GM20431 (cell line): ENCODE results near the gene FCN1.
"Not testable (repeated sequence)": the region's sequence is repeated elsewhere in the genome, so short reads cannot be mapped to it uniquely, and the experiment has no call there.

Source experiments
- in situ Hi-C: fragments of 300-500 bp; cut with MseI, MboI; formaldehyde crosslinking; loops from one replicate; pipeline ENCODE4 v1.15.0; 2020; ENCODE audit warnings: low sequenced_read_pairs; ENCODE audit not compliant: unreplicated experiment

FCN1 gene

DNA sequence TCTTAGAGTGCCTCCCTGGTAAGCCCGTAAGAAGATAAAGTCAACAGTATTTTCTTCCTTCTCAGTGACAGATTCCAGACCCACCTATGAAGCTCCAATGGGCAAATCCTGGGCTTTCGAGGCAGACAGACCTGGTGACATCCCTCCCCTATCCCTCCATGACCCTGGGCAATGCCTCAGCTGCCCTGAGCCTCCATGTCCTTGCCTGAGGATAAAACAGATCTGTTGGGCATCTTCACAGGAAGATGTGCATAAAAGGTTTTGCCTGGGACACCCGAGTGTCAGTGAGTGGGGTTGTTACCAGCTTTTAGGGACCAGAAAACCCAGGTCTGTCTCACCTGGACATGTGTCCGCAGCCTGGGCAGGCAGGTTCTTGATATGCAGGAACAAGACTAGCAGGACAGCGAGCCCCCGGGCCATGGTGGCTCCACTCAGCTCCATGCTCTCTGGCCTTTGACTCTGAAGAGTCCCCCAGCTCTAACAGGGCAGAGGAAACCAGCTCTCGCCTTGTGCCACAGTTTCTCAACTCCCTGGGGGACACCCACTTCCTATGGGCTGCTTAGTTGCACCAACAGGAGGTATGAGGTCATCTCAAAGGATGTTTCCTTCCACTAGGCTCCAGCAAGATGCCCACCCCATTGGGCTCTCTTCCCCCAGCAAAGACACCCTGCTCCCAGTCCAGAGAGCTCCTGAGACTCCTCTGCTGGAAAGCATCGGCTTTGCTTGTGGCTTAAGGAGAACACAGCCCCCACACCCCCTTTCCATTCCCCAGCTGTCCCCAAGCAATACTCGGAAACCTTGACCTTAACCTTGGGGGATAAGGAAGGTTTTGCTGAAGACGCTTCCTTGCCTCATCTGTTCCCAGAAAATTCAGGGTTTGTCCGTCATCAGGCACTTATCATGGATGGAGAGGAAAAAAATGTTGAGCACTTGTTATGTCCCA, at the start of gene FCN1:
Gene FCN1, minus strand, starts transcription at position 482 of the 943 bp plus-strand sequence. Its CDS starts 41 bp downstream, at position 441.
- in situ Hi-C loops = no loop called here

- in situ Hi-C loops = no loop called here
These were observed 49.2 kb upstream of the FCN1 start for GRCh38 chr9:134966697-134967546.

GRCh38 chr9:134966270-134966669, 48.6 kb upstream of the FCN1 start:
- in situ Hi-C loops = no loop called here

DNA sequence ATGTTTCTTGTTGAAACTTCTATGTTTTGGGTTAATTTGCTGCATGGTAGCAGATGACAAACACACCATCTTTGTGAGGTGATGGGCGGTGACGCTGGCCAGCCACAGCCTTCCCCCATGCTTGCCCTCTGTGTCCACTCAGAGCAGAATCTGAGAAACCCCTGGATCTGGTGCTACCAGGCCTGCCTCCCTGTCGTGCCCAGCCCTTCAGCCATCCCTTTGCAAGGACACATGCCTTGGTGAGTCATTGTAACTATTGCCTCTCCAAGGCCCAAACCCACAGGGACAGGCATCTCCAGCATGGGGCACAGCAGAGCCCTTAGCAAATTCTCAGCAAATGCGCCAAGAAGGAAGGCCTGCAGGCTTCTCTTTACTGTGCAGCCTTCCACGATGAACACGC, 48.1 kb upstream of the FCN1 start:
- in situ Hi-C loops = no loop called here

DNA sequence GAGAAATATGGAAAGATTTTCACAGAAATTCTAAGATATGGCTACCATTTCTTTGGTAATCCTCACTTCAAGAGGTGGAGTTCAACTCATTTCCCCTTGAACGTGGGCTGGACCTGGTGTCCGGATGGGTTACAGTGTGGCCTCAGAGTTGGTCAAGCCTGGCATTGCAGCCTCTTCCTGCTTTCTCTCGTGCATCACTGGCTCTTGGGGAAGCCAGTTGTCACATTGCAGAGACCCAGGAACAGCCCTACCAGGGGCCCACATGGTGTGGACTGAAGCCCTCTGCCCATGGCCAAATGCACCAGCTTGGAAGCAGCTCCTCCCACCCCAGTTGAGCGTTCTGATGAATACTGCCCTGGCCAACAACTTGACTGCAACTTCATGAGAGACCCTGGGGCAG, 47.7 kb upstream of the FCN1 start:
- in situ Hi-C loops = no loop called here

DNA sequence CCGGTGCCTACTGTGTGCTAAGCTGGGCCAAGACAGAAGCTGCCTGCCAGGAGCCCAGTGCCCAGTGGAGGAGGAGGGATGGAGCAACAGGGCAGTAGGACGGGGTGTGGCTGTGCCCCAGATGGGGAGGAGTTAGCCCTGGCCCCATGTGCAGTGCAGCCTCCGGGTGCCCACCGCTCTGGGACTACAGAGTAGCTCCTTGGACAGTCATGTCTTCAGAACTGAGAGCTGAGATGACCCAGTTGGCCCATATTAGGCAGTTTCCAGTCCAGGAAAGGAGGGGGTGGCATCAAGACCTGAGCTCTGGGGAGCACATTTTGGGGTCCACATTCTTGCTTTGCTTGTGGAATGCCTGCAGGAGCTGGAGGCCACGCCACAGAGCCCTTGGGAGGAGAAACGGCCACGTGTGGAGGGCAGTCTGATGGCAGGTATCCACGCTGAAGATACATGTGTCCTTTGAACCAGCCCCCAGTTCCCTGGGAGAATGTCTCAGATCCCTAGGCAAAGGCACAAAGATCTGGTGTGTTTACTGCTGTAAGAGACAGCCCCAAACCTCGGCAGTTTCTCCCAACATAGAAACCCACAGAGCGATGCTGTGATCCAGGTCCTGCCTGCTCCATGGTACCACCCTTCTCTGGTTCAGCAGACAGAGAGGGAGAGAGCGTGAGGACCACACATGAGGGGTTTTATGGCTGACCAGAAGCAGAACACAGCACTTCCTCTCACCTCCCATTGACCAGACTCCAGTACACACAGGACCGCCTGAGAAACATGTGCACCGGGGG, 46.8 kb upstream of the FCN1 start:
- in situ Hi-C loops = no loop called here

DNA sequence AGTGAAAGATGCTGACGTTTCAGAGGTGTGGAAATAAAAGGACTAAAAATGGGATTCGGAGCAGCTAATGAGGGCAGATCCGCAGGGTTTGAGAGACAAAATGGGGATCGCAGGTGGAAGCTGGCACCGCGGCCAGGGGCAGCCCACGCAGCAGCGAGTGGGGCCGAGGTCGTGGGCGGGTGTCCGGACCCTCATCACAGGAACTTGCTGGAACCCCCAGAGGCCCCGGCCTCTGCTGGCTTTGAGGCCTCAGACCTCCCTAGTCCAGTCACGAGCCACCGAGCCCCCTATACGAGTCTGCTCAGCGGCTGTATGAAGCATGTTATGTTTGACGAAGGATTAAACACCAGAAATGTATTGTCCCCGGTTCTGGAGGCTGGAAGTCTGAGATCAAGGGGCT, 45.8 kb upstream of the FCN1 start:
- in situ Hi-C loops = no loop called here

DNA sequence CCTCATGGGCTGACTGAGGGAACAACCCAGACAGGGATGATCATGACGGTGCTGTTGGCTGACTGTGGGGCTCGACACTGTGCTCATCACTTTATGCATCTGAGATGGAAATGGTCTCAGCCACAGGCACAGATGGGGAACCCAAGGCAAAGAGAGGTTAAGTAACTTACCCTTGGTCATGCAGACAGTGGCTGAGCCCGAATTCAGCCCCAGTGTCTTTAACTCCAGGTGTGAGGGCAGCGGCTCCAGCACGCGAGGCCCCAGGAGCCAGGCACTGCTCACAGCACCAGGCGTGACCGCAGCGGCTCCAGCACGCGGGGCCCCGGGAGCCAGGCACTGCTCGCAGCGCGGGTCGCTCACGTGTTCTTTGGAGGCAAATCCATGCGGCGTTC, 45.3 kb upstream of the FCN1 start:
- in situ Hi-C loops = no loop called here

DNA sequence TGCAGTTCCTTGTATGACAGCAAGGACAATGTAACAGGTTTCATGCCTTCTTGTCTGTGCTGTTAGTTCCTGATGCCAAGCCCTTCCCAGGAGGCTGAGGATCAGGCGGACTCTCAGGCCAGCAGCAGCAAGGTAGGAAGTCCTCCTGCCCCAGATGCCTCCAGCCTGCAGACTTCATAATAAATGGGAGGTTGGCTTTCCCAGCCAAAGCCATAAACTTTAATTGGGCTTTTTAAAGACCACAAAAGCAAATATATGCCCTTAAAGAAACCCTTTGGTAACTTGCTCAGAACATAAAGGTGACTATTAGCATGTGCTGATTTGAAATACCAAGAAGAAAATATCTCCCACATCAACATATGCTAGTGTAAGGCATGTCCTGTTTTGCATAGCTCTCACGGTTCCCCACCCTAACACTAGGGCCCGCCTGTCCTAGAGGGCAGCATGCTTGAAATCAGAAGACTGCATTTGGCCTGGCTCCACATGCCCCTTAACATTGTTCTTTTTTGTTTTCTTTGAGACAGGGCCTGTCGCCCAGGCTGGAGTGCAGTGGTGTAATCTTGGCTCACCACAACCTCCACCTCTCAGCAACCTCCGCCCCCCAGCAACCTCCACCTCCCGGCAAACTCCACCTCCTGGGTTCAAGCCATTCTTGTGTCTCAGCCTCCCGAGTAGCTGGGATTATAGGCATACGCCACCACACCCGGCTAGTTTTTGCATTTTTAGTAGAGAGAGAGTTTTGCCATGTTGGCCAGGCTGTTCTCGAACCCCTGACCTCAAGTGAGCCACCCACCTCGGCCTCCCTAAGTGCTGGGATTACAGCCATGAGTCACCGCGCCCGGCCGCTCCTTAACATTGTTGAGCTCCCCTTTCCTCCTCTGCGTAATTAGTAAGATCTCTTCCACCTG, 44.6 kb upstream of the FCN1 start:
- in situ Hi-C loops = no loop called here

DNA sequence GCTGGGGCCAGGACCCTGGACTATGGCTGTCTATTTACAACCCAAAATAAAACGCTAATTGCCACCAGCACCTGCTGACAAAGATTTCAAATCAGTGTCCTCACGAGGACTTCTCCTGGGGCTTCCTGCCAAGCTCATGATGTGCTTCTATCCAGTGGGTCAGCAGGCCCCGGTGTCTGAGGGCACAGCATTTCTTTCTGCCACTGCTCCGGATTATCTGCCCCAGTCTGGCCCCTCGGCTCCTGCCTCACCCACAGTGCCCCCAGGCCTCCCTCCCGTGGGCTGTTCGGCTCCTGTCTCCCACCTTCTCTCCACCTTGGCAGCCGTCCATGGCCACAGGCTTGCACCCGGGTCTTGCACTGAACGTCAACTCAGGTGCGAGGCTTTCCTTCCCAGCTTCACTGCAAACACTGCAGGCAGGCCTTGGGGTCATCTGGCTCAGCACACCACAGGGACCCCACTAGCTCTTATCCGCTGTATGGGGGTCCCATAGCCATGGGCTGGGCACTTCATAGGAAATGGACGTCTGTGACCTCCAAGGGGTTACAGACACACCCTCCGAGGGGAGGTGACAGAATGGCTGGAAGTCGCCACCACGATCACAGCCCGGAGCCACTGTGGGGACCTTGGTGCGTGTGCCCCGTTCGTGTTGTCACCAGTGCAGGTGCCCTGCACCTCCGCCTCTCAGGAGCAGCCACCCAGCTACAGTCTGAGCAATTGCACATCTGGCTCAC, 43.8 kb upstream of the FCN1 start:
- in situ Hi-C loops = no loop called here

GRCh38 chr9:134960701-134961181, 43.0 kb upstream of the FCN1 start:
- in situ Hi-C loops = no loop called here

DNA sequence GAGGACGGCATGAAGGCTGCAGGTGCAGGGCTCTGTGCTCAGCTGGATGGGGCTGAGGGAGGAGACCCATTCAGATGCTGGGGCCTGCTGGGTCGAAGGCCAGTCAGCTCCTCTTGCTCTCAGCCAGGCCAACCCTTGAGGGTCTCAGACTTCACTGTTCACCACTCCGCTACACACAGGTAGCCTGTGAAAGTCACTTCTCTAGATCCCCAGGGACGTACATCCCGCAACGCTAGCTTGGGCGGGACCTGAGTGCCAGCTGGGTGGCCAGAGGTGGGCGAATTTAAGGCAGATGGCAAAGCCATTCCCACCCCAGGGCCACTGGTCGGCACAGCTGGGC, 42.2 kb upstream of the FCN1 start:
- in situ Hi-C loops = no loop called here

GRCh38 chr9:134959126-134959970, 41.6 kb upstream of the FCN1 start:
- in situ Hi-C loops = no loop called here

DNA sequence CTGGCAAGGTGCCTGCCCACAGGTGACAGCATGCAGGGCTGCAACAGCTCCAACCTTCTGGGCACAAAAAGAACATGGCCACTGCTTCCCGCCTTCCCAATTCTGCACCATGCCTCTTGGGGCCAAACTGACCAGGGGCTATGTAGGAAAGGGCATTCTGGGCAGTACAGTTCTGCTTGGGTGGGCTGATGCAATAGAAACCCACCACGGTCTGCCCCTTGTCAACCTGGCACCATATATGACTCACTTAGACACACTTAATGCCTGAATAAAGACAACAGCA, 40.2 kb upstream of the FCN1 start:
- in situ Hi-C loops = no loop called here

DNA sequence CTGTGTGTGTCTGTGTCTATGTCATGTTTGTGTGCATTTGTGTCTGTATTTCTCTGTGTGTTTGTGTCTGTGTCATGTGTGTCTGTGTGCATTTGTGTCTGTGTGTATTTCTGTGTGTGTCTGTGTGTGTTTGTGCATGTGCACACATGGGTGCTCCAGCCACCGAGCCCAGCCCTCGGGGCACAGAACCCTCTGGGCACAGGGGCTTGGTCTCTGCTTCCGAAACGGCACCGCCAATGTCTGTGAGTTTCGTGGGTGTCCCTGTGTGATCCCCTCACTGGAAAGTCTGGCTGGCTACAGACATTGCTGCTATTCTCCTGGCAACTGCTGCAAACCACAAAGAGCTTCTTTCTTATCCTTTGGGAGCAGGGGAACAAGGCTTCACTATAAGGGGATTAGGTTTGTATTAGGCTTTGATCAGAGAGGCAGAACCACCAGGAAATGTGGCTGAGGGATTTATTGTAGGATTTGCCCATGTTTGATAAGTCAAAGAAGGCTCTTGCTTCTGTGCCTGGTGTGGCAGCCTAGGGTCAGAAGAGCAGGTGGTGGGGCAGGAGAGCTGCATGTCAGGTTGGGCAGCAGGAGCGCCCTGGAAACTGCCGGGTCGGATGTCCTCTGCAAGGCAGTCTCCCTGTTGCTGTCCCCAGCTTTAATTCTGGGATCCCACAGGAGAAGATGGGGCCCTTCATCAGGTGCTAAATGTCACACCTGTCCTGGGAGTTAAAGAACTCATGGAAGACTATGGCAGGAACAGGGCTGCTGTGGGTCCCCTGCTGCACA, 39.6 kb upstream of the FCN1 start:
- in situ Hi-C loops = no loop called here

- in situ Hi-C loops = not testable (repeated sequence)
These were observed 38.7 kb upstream of the FCN1 start for GRCh38 chr9:134956387-134956786.

DNA sequence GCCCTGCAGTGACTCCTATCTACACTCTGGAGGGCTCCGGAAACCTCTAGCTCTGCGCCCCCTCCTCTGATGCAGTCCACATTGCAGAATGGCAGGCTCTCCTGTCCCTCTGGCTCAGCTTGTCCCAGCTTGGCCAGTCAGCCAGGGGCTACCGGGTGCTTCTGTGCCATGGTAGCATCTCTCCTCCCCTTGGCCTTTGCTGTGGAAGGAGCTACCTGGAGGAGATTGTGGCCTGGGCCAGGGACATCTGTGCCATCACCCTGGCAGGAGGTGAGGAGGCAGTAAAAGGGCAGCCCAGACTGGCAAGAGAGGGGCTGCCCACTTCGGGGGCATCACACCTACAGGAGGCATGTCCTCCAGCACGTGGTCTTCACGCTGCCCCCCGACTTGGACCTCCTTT, 38.1 kb upstream of the FCN1 start:
- in situ Hi-C loops = no loop called here
